ENCODE measurements around the gene OPN4. TPM values are rescaled to one million over a fixed set of nuclear protein-coding genes. Genes with fewer than 3 reads are reported as not detected.

OPN4 gene
- total and polyA plus RNA-seq, 2 of the 8 experiments (the other 6 are each of a cell fraction or from before 2014, with no cell fraction given), result not detected

DNA sequence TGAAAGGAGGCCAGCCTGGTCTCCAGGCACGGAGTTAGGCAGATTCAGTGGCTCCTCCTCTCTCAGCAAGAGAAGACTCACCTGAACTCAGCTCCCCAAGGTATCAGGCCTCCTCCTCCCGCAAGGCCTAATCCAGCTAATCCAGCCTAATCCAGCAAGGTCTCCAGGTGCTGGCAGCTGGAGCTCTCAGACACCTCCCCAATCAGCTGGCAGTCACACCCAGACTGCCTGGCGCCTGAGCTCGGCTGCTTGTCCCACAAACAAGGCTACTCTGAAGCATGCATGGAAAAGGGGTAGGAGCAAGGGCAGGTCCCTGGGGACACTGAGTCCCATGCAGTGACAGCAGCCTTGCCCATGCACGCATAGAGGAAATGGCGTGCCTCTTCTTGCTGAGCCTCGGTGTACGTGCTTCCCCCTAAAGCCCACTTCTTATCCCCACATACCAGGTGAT lies 3.3 kb upstream of the OPN4 start:
- 0 out of 2 replicates have a peak overlapping the region, but pooled peaks have one; percentile 53 for H2AK5ac ChIP-seq (ENCODE audit: low read depth, low read length)

More for the DNA sequence above, 3.3 kb upstream of the OPN4 start:
- no peak overlapping the region for H3K4me2 ChIP-seq (ENCODE audit: insufficient read depth in 1 of 2, low read depth in 2 of 2, low read length in 2 of 2)
- TF ChIP-seq RXRA (IDR thresholded peaks at IDR 0.05; ENCODE audit: insufficient read depth, low read depth, low read length), result no peak
- TF ChIP-seq, protein P1, sequence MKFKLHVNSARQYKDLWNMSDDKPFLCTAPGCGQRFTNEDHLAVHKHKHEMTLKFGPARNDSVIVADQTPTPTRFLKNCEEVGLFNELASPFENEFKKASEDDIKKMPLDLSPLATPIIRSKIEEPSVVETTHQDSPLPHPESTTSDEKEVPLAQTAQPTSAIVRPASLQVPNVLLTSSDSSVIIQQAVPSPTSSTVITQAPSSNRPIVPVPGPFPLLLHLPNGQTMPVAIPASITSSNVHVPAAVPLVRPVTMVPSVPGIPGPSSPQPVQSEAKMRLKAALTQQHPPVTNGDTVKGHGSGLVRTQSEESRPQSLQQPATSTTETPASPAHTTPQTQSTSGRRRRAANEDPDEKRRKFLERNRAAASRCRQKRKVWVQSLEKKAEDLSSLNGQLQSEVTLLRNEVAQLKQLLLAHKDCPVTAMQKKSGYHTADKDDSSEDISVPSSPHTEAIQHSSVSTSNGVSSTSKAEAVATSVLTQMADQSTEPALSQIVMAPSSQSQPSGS (IDR thresholded peaks at IDR 0.05; ENCODE audit: low read length), result no peak
- no peak for TF ChIP-seq BCL11A (IDR thresholded peaks at IDR 0.05; ENCODE audit: low read depth in 2 of 2, low read length in 2 of 2)
- TF ChIP-seq PHF8 (conservative IDR thresholded peaks at IDR 0.05; ENCODE audit: low read depth, low read length), result no peak
- no peak overlapping the region for H3K27ac ChIP-seq (ENCODE audit: low read depth, low read length)
- H4K8ac ChIP-seq (ENCODE audit: extremely low read depth, insufficient read depth, low read length), result 0 out of 2 replicates have a peak overlapping the region, but pooled peaks have one; percentile 4
- H2BK15ac ChIP-seq (ENCODE audit: low read length), result no peak overlapping the region
- DNase-seq (ENCODE audit: low read depth in 1 of 2, low spot score in 2 of 2) (peak in 1 of 2 experiments; percentile 43), FAIRE-seq (no peak)
- no peaks in the 10 kb centered on the region for H3K79me1 ChIP-seq (ENCODE audit: low read depth, low read length)
- H3K36me3 ChIP-seq (ENCODE audit: control insufficient read depth in 2 of 4, insufficient read depth in 4 of 4, low read length in 3 of 4), result no peaks in the 10 kb centered on the region
- 0 out of 2 replicates have a peak overlapping the region, but pooled peaks have one; percentile 10 for H2BK20ac ChIP-seq (ENCODE audit: low read length)
- 93% methylated on average over 8 of the region's 8 CpGs; no CpG with 5 or more reads in 1 of the 2 experiments for WGBS, 2 experiments (ENCODE audit: extremely low coverage in 1 of 2, insufficient coverage in 1 of 2, insufficient read length in 1 of 2, insufficient replicate concordance in 2 of 2, low coverage in 1 of 2, low lambda C conversion rate in 2 of 2, missing lambda C conversion rate in 1 of 2)
- H3K23me2 ChIP-seq (ENCODE audit: low read depth, low read length), result peaks cover 7% of the 10 kb centered on the region; the same call in 1 of the 2 replicates
- ChIA-PET POLR2A (ENCODE audit: partially characterized antibody) (interaction anchor here (1.0 kb wide), 1 partner anchor 14 kb away, joined by 3 read pairs; no protein-coding TSS in a partner anchor), CTCF (ENCODE audit: partially characterized antibody) (interaction anchor here (1.0 to 2.1 kb wide), 3 partner anchors 11 to 33 kb away, joined by 3 to 9 read pairs (median 8); no protein-coding TSS in a partner anchor)
- no peak overlapping the region for H3K56ac ChIP-seq (replicated peaks; ENCODE audit: insufficient read length, low read depth, low read length)
- no peak overlapping the region for H2BK12ac ChIP-seq (ENCODE audit: low read depth, low read length)
- no peak overlapping the region for H3K4ac ChIP-seq (replicated peaks; ENCODE audit: insufficient read length, low read depth, low read length)
- H3K9me3 ChIP-seq (ENCODE audit: insufficient read depth in 2 of 2, low read depth in 1 of 2, low read length in 1 of 2), result no peaks in the 10 kb centered on the region
- H4K91ac ChIP-seq (replicated peaks; ENCODE audit: insufficient read length, low read length), result peak overlapping the region; percentile 22
- H3K79me2 ChIP-seq (ENCODE audit: control insufficient read depth in 1 of 2, insufficient read depth in 2 of 2, low read length in 2 of 2), result no peaks in the 10 kb centered on the region
- H3K4me3 ChIP-seq (ENCODE audit: extremely low read depth in 1 of 4, insufficient read depth in 2 of 4, low read depth in 3 of 4, low read length in 4 of 4), result no peak overlapping the region
- no peak overlapping the region for H3K23ac ChIP-seq (ENCODE audit: insufficient read length)
- peaks cover 0 to 6% (median 3%) of the 10 kb centered on the region in 4 experiments; a peak in 1 of 7 replicates for H3K4me1 ChIP-seq (replicated peaks in 1 of 4; ENCODE audit: control insufficient read depth in 3 of 4, insufficient read depth in 4 of 4, low read length in 3 of 4)
- no peak overlapping the region for H2BK120ac ChIP-seq (replicated peaks; ENCODE audit: low read depth, low read length)
- no peak overlapping the region for H4K5ac ChIP-seq (ENCODE audit: insufficient read length, low read depth, low read length)
- 0 out of 7 replicates have a peak, but pooled peaks cover 0 to 2% (median 0%) of the 10 kb centered on the region in 4 experiments for H3K27me3 ChIP-seq (replicated peaks in 1 of 4; ENCODE audit: control insufficient read depth in 3 of 4, extremely low read depth in 1 of 4, insufficient read depth in 3 of 4, low read length in 3 of 4)
- peaks cover 0 to 6% of the 10 kb centered on the region in 2 experiments for H4K20me1 ChIP-seq (replicated peaks in 1 of 2; ENCODE audit: control insufficient read depth in 1 of 2, insufficient read depth in 2 of 2, low read length in 2 of 2)
- no peak overlapping the region for H3K18ac ChIP-seq (ENCODE audit: extremely low read depth, low read length)
- no peak overlapping the region for H3K14ac ChIP-seq (ENCODE audit: insufficient read length)
- no peak overlapping the region; the same call in 1 of the 2 replicates for H2BK5ac ChIP-seq (ENCODE audit: low read depth, low read length)
- no peak overlapping the region for H2AFZ ChIP-seq (ENCODE audit: low read length)
- no peak overlapping the region for H3K9ac ChIP-seq (replicated peaks in 1 of 4; ENCODE audit: extremely low read depth in 1 of 4, low read depth in 3 of 4, low read length in 3 of 4)

Data from H1 (cell line).